Endothelial cell (in vitro differentiated cells): ENCODE results near the gene ABCE1. TPM values are rescaled to one million over a fixed set of nuclear protein-coding genes. Genes with fewer than 3 reads are reported as not detected.

ENCODE experiments used
- DNase-seq: peaks from one replicate; pipeline ENCODE4 v3.0.0; 2021; ENCODE audit warnings: low spot score
- H3K27ac Mint-ChIP-seq: one replicate; pipeline ENCODE4 v1.8.0; 2021; ENCODE audit warnings: mixed read lengths, inconsistent platforms; ENCODE audit not compliant: unreplicated experiment
- H3K27me3 Mint-ChIP-seq: one replicate; pipeline ENCODE4 v1.8.0; 2021; ENCODE audit warnings: mild to moderate bottlenecking, moderate library complexity, mixed read lengths, inconsistent platforms; ENCODE audit not compliant: unreplicated experiment
- H3K36me3 Mint-ChIP-seq: one replicate; pipeline ENCODE4 v1.8.0; 2021; ENCODE audit warnings: mild to moderate bottlenecking, low read depth, mixed read lengths, inconsistent platforms; ENCODE audit not compliant: unreplicated experiment
- H3K4me1 Mint-ChIP-seq: one replicate; pipeline ENCODE4 v1.8.0; 2021; ENCODE audit warnings: mild to moderate bottlenecking, mixed read lengths, inconsistent platforms; ENCODE audit not compliant: unreplicated experiment
- H3K4me3 Mint-ChIP-seq: one replicate; pipeline ENCODE4 v1.8.0; 2021; ENCODE audit warnings: mild to moderate bottlenecking, mixed read lengths, inconsistent platforms; ENCODE audit not compliant: unreplicated experiment
- H3K9me3 Mint-ChIP-seq: one replicate; pipeline ENCODE4 v1.8.0; 2021; ENCODE audit warnings: mixed read lengths, inconsistent platforms; ENCODE audit not compliant: unreplicated experiment
- total RNA-seq: library from RNA; stranded (reverse); fragmentation: NEBNext Ultra II Directional; extraction: Animal tissue kit (Norgen Biotek cat#: 25700); gene quantifications from one replicate; pipeline ENCODE4 v1.2.1, GENCODE V29; 2021; ENCODE audit not compliant: unreplicated experiment
- TF ChIP-seq, protein P1 (sequence below): fragments of 200-600 bp; sonication (generic); IDR thresholded peaks from one replicate; pipeline ENCODE4 v1.5.0; 2021; ENCODE audit warnings: antibody characterized with exemption; ENCODE audit not compliant: unreplicated experiment

The ABCE1 gene
- total RNA-seq, 1 donor from 2014 or later, result 41.7 TPM

DNA sequence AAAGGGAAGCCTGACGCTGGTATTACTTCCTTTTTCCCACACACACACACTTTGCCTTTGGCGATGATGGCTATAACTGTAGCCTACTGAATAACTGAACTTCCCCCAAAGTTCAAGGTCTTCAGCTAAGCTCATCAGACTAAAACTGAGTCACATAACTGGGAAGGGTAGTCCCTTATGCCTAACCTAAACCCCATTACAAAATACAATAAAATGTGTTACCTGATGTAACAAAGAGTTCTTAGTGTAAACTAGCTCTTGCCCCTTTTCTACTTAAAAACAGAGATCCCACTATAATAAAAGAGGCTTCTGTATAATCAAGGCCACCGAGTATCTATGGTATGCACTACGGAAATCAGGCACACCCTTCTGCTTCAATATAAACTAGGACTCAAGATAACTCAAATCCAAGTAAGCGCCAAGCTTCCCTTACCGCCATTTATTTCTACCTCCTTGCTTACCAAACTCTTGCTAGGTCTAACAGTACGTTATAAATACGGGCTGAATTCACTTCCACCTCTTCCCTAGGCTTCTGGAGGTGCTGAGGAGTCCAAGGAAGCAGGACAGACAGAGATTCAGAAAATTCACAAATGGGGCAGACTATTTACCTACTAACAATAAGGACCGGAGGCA, 79.9 kb downstream of the ABCE1 start:
- H3K27ac Mint-ChIP-seq, result peak overlapping the region; percentile 90
- DNase-seq, result no peak

GRCh38 chr4:145178740-145179280, 80.7 kb downstream of the ABCE1 start:
- Mint-ChIP-seq H3K36me3 (peaks cover 11% of the 10 kb centered on the region), H3K4me1 (peaks cover 24% of the 10 kb centered on the region), H3K27me3 (peaks cover 13% of the 10 kb centered on the region), H3K27ac (peak overlapping the region; percentile 90), H3K4me3 (peak overlapping the region; percentile 94), H3K9me3 (no peaks in the 10 kb centered on the region)
- no peak for DNase-seq
- TF ChIP-seq, protein P1, sequence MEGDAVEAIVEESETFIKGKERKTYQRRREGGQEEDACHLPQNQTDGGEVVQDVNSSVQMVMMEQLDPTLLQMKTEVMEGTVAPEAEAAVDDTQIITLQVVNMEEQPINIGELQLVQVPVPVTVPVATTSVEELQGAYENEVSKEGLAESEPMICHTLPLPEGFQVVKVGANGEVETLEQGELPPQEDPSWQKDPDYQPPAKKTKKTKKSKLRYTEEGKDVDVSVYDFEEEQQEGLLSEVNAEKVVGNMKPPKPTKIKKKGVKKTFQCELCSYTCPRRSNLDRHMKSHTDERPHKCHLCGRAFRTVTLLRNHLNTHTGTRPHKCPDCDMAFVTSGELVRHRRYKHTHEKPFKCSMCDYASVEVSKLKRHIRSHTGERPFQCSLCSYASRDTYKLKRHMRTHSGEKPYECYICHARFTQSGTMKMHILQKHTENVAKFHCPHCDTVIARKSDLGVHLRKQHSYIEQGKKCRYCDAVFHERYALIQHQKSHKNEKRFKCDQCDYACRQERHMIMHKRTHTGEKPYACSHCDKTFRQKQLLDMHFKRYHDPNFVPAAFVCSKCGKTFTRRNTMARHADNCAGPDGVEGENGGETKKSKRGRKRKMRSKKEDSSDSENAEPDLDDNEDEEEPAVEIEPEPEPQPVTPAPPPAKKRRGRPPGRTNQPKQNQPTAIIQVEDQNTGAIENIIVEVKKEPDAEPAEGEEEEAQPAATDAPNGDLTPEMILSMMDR, result no peak

More for the DNA sequence above, 79.9 kb downstream of the ABCE1 start:
- H3K4me1 Mint-ChIP-seq, result peaks cover 25% of the 10 kb centered on the region
- H3K9me3 Mint-ChIP-seq, result no peaks in the 10 kb centered on the region
- peaks cover 14% of the 10 kb centered on the region for H3K36me3 Mint-ChIP-seq
- H3K4me3 Mint-ChIP-seq, result peak overlapping the region; percentile 94
- H3K27me3 Mint-ChIP-seq, result peaks cover 13% of the 10 kb centered on the region
- TF ChIP-seq, protein P1, result no peak

Other genes starting within 250 kb of the ABCE1 start
- gene ANAPC10, start 115 bp upstream of the ABCE1 start, total RNA-seq, result 20.2 TPM
- 43.1 TPM for gene OTUD4, start 82.3 kb downstream of the ABCE1 start, total RNA-seq